Measurements from ENCODE around the gene WFDC1. TPM values are rescaled to one million over a fixed set of nuclear protein-coding genes. Genes with fewer than 3 reads are reported as not detected.
"Not testable (repeated sequence)": the region's sequence is repeated elsewhere in the genome, so short reads cannot be mapped to it uniquely, and the experiment has no call there.

WFDC1 gene
- total RNA-seq, 5 donors from 2014 or later (not counting 1 experiment from before 2014, with no cell fraction given): not detected

GRCh38 chr16:84332975-84333684 lies 38.5 kb downstream of the WFDC1 start:
- ATAC-seq (replicated peaks in 1 of 4) (no peak), DNase-seq (no peak)
- ChIA-PET POLR2A (no interaction called here), CTCF (no interaction called here)
- no peaks in the 10 kb centered on the region for H3K4me1 Mint-ChIP-seq
- no peak overlapping the region for H3K4me3 Mint-ChIP-seq
- H3K9me3 Mint-ChIP-seq: peaks cover 0 to 20% (median 11%) of the 10 kb centered on the region in 3 donors
- no peaks in the 10 kb centered on the region for H3K9me3 ChIP-seq
- no peak overlapping the region for H3K27ac ChIP-seq (ENCODE audit: low read length)
- H3K36me3 ChIP-seq (ENCODE audit: control insufficient read depth in 2 of 2, extremely low read depth in 1 of 2, insufficient read depth in 1 of 2, low read length in 1 of 2): no peaks in the 10 kb centered on the region
- H3K27ac Mint-ChIP-seq: no peak overlapping the region
- H3K36me3 Mint-ChIP-seq: no peaks in the 10 kb centered on the region
- no peak overlapping the region for H3K4me3 ChIP-seq (ENCODE audit: control insufficient read depth in 1 of 2, extremely low read depth in 1 of 2, low read length in 1 of 2)
- H3K27me3 ChIP-seq (replicated peaks in 1 of 2; ENCODE audit: control insufficient read depth in 2 of 2, extremely low read depth in 1 of 2, insufficient read depth in 2 of 2, low read length in 1 of 2): peaks cover 0 to 25% of the 10 kb centered on the region in 2 experiments
- WGBS (ENCODE audit: insufficient coverage): 62% methylated on average over 10 of the region's 10 CpGs
- H3K4me1 ChIP-seq (ENCODE audit: control insufficient read depth in 1 of 2, extremely low read depth in 1 of 2, insufficient read depth in 2 of 2, low read length in 2 of 2): no peaks in the 10 kb centered on the region
- H3K27me3 Mint-ChIP-seq: peaks cover 4 to 9% of the 10 kb centered on the region in 2 donors

DNA sequence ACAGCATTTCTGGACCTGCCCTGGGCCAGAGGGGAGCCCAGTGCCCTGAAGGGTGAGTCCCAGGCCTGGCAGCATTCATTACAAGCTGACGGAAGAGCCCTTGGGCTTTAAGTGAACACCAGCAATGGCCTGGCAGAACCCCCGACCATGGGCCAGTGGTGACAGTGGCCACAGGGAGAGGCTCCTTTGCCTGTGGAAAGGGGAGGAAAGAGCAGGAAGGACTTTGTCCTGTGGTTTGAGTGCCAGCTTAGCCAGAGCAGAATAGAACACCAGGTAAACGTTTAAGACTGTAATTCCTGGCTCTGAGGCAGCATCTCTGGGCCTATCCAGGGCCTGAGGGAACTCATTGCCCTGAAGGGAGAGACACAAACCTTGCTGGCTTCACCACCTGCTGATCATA lies 39.4 kb downstream of the WFDC1 start:
- H3K4me1 Mint-ChIP-seq: no peaks in the 10 kb centered on the region
- peaks cover 0 to 20% (median 11%) of the 10 kb centered on the region in 3 donors for H3K9me3 Mint-ChIP-seq
- H3K36me3 Mint-ChIP-seq: no peaks in the 10 kb centered on the region
- ChIA-PET CTCF (no interaction called here), POLR2A (no interaction called here)
- H3K4me3 ChIP-seq (ENCODE audit: control insufficient read depth in 1 of 2, extremely low read depth in 1 of 2, low read length in 1 of 2): no peak overlapping the region
- no peak overlapping the region for H3K4me3 Mint-ChIP-seq
- H3K27ac ChIP-seq (ENCODE audit: low read length): no peak overlapping the region
- H3K9me3 ChIP-seq: no peaks in the 10 kb centered on the region
- H3K4me1 ChIP-seq (ENCODE audit: control insufficient read depth in 1 of 2, extremely low read depth in 1 of 2, insufficient read depth in 2 of 2, low read length in 2 of 2): no peaks in the 10 kb centered on the region
- DNase-seq (no peak), ATAC-seq (replicated peaks in 1 of 4) (no peak)
- no peaks in the 10 kb centered on the region for H3K36me3 ChIP-seq (ENCODE audit: control insufficient read depth in 2 of 2, extremely low read depth in 1 of 2, insufficient read depth in 1 of 2, low read length in 1 of 2)
- peaks cover 0 to 25% of the 10 kb centered on the region in 2 experiments for H3K27me3 ChIP-seq (replicated peaks in 1 of 2; ENCODE audit: control insufficient read depth in 2 of 2, extremely low read depth in 1 of 2, insufficient read depth in 2 of 2, low read length in 1 of 2)
- H3K27me3 Mint-ChIP-seq: peaks cover 4 to 9% of the 10 kb centered on the region in 2 donors
- 83% methylated on average over 3 of the region's 3 CpGs for WGBS (ENCODE audit: insufficient coverage)
- no peak overlapping the region for H3K27ac Mint-ChIP-seq

DNA sequence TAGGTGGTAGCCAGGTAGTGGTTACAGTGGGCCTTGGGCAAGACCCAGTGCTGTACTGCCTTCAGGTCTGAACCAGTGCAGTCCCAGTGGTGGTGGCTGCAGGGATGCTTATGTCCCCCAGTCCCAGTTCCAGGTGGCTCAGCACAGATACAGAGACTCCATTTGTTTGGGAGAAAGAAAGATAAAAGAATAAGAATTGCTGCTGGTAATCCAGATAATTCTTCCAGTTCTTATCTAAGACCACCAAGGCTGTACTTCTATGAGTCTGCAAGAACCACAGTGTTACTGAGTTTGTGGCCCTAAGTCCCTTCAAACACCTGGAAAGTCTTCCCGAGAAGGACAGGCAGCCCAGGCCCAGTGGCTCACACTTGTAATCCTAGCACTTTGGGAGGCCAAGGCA lies 39.8 kb downstream of the WFDC1 start:
- ATAC-seq (replicated peaks in 1 of 4) (no peak), DNase-seq (no peak)
- Mint-ChIP-seq H3K4me1 (no peaks in the 10 kb centered on the region), H3K9me3 (peaks cover 0 to 20% (median 11%) of the 10 kb centered on the region in 3 donors), H3K4me3 (no peak overlapping the region), H3K27ac (no peak overlapping the region), H3K36me3 (no peaks in the 10 kb centered on the region), H3K27me3 (peaks cover 4 to 10% of the 10 kb centered on the region in 2 donors)
- Histone ChIP-seq H3K4me3 (ENCODE audit: control insufficient read depth in 1 of 2, extremely low read depth in 1 of 2, low read length in 1 of 2) (no peak overlapping the region), H3K9me3 (no peaks in the 10 kb centered on the region), H3K27me3 (replicated peaks in 1 of 2; ENCODE audit: control insufficient read depth in 2 of 2, extremely low read depth in 1 of 2, insufficient read depth in 2 of 2, low read length in 1 of 2) (peaks cover 0 to 29% of the 10 kb centered on the region in 2 experiments), H3K27ac (ENCODE audit: low read length) (no peak overlapping the region), H3K36me3 (ENCODE audit: control insufficient read depth in 2 of 2, extremely low read depth in 1 of 2, insufficient read depth in 1 of 2, low read length in 1 of 2) (no peaks in the 10 kb centered on the region), H3K4me1 (ENCODE audit: control insufficient read depth in 1 of 2, extremely low read depth in 1 of 2, insufficient read depth in 2 of 2, low read length in 2 of 2) (no peaks in the 10 kb centered on the region)
- CTCF ChIA-PET: no interaction called here
- 100% methylated on average over 1 of the region's 1 CpG for WGBS (ENCODE audit: insufficient coverage)
- POLR2A ChIA-PET: no interaction called here

DNA sequence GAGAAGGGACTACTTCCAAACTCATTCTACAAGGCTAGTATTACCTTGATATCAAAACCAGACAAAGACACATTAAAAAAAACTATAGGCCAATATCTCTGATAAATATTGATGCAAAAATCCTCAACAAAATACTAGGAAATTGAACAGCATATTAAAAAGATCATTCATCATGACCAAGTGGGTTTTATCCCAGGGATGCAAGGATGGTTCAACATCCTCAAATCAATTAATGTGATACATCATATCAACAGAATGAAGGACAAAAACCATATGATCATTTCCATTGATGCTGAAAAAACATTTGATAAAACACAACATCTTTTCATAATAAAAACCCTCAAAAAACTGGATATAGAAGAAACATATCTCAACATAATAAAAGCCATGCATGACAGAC lies 42.6 kb downstream of the WFDC1 start:
- H3K4me1 Mint-ChIP-seq: not testable (repeated sequence)

GRCh38 chr16:84339311-84339710 lies 44.6 kb downstream of the WFDC1 start:
- no peak for ATAC-seq (replicated peaks in 1 of 4)
- Histone ChIP-seq H3K27me3 (replicated peaks in 1 of 2; ENCODE audit: control insufficient read depth in 2 of 2, extremely low read depth in 1 of 2, insufficient read depth in 2 of 2, low read length in 1 of 2) (peaks cover 0 to 11% of the 10 kb centered on the region in 2 experiments), H3K4me3 (ENCODE audit: control insufficient read depth in 1 of 2, extremely low read depth in 1 of 2, low read length in 1 of 2) (no peak overlapping the region), H3K36me3 (ENCODE audit: control insufficient read depth in 2 of 2, extremely low read depth in 1 of 2, insufficient read depth in 1 of 2, low read length in 1 of 2) (no peaks in the 10 kb centered on the region), H3K27ac (ENCODE audit: low read length) (no peak overlapping the region), H3K9me3 (no peaks in the 10 kb centered on the region), H3K4me1 (ENCODE audit: control insufficient read depth in 1 of 2, extremely low read depth in 1 of 2, insufficient read depth in 2 of 2, low read length in 2 of 2) (no peaks in the 10 kb centered on the region)
- Mint-ChIP-seq H3K27me3 (peaks cover 0 to 8% of the 10 kb centered on the region in 2 donors), H3K9me3 (peaks cover 0 to 20% (median 11%) of the 10 kb centered on the region in 3 donors), H3K4me1 (no peaks in the 10 kb centered on the region), H3K4me3 (no peak overlapping the region), H3K36me3 (no peaks in the 10 kb centered on the region), H3K27ac (no peak overlapping the region)
- no peak for DNase-seq
- WGBS (ENCODE audit: insufficient coverage): 63% methylated on average over 5 of the region's 5 CpGs
- ChIA-PET CTCF (no interaction called here), POLR2A (no interaction called here)

More for the DNA sequence above, 42.6 kb downstream of the WFDC1 start:
- H3K27ac ChIP-seq (ENCODE audit: low read length); H3K36me3 ChIP-seq (ENCODE audit: control insufficient read depth in 2 of 2, extremely low read depth in 1 of 2, insufficient read depth in 1 of 2, low read length in 1 of 2); DNase-seq; H3K27ac Mint-ChIP-seq; H3K9me3 ChIP-seq; H3K4me3 ChIP-seq (ENCODE audit: control insufficient read depth in 1 of 2, extremely low read depth in 1 of 2, low read length in 1 of 2); ATAC-seq (replicated peaks in 1 of 4); CTCF ChIA-PET; H3K36me3 Mint-ChIP-seq; H3K27me3 Mint-ChIP-seq; POLR2A ChIA-PET; H3K4me1 ChIP-seq (ENCODE audit: control insufficient read depth in 1 of 2, extremely low read depth in 1 of 2, insufficient read depth in 2 of 2, low read length in 2 of 2); H3K4me3 Mint-ChIP-seq: not testable (repeated sequence)
- H3K27me3 ChIP-seq (replicated peaks in 1 of 2; ENCODE audit: control insufficient read depth in 2 of 2, extremely low read depth in 1 of 2, insufficient read depth in 2 of 2, low read length in 1 of 2): peaks cover 0 to 28% of the 10 kb centered on the region in 2 experiments
- H3K9me3 Mint-ChIP-seq: peaks cover 0 to 20% (median 11%) of the 10 kb centered on the region in 3 donors

DNA sequence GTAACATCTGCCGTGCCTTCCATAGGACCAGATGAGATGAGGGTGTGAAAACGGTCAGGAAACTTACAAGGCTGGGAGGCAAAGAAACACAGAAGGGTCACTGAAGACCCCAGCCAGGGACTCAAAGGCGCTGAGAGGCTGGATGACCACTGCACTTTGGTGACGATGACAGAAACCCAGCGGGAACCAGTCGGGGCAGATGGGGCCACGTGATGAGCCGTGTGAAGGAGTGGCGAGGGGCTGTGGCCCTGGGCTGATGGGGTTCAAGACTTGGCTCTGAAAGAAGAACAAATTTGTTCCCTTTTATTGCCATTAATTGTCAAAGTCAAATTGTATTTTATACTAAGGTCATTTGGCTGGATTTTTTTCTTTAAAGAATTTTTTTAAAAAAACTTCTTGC lies 45.1 kb downstream of the WFDC1 start:
- 78% methylated on average over 8 of the region's 9 CpGs for WGBS (ENCODE audit: insufficient coverage)
- no peak overlapping the region for H3K4me3 ChIP-seq (ENCODE audit: control insufficient read depth in 1 of 2, extremely low read depth in 1 of 2, low read length in 1 of 2)
- no peak overlapping the region for H3K27ac Mint-ChIP-seq

More for the DNA sequence above, 45.1 kb downstream of the WFDC1 start:
- no peak overlapping the region for H3K4me3 Mint-ChIP-seq
- peaks cover 0 to 20% (median 11%) of the 10 kb centered on the region in 3 donors for H3K9me3 Mint-ChIP-seq
- Histone ChIP-seq H3K27ac (ENCODE audit: low read length) (no peak overlapping the region), H3K36me3 (ENCODE audit: control insufficient read depth in 2 of 2, extremely low read depth in 1 of 2, insufficient read depth in 1 of 2, low read length in 1 of 2) (no peaks in the 10 kb centered on the region), H3K4me1 (ENCODE audit: control insufficient read depth in 1 of 2, extremely low read depth in 1 of 2, insufficient read depth in 2 of 2, low read length in 2 of 2) (no peaks in the 10 kb centered on the region), H3K9me3 (no peaks in the 10 kb centered on the region), H3K27me3 (replicated peaks in 1 of 2; ENCODE audit: control insufficient read depth in 2 of 2, extremely low read depth in 1 of 2, insufficient read depth in 2 of 2, low read length in 1 of 2) (peaks cover 0 to 13% of the 10 kb centered on the region in 2 experiments)
- no peaks in the 10 kb centered on the region for H3K36me3 Mint-ChIP-seq
- peaks cover 0 to 8% of the 10 kb centered on the region in 2 donors for H3K27me3 Mint-ChIP-seq
- DNase-seq (no peak), ATAC-seq (replicated peaks in 1 of 4) (no peak)
- no peaks in the 10 kb centered on the region for H3K4me1 Mint-ChIP-seq
- ChIA-PET CTCF (no interaction called here), POLR2A (no interaction called here)
